ENCODE results near the gene CASP7. TPM values are rescaled to one million over a fixed set of nuclear protein-coding genes. Genes with fewer than 3 reads are reported as not detected.

CASP7 gene
- polyA plus RNA-seq, 1 donor from 2014 or later = 0.77 TPM

DNA sequence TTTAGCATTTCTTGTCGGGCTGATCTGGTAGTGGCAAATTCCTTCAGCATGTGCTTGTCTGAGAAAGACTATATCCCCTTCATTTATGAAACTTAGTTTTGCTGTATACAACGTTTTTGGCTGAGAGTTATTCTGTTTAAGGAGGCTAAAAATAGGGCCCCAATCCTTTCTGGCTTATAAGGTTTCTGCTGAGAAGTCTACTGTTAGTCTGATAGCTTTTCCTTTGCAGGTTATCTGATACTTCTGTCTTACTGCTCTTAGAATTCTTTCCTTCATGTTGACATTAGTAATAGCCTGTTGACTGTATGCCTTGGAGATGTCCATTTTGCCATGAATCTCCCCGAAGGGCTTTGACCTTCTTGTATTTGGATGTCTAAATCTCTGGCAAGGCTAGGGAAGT is 9.9 kb downstream of the CASP7 start:
- TF ChIP-seq EP300 (conservative IDR thresholded peaks at IDR 0.05; ENCODE audit: poor library complexity, severe bottlenecking) = no peak
- no peak for TF ChIP-seq TAF1 (IDR thresholded peaks at IDR 0.05; ENCODE audit: low read depth)
- no peak for TF ChIP-seq SMC3 (conservative IDR thresholded peaks at IDR 0.05; ENCODE audit: poor library complexity)
- no peak for TF ChIP-seq CTCF (IDR thresholded peaks at IDR 0.05; ENCODE audit: poor library complexity, severe bottlenecking)
- TF ChIP-seq RAD21 (conservative IDR thresholded peaks at IDR 0.05) = no peak
- no peak for TF ChIP-seq EZH2 (IDR thresholded peaks at IDR 0.05; ENCODE audit: borderline replicate concordance, insufficient read depth, low read length, poor library complexity, severe bottlenecking)
- TF ChIP-seq POLR2AphosphoS5 (IDR thresholded peaks at IDR 0.05) = no peak
- H3K4me3 ChIP-seq (ENCODE audit: low read length) = no peak overlapping the region
- H3K4me2 ChIP-seq (ENCODE audit: low read length) = no peak overlapping the region
- peaks cover 6% of the 10 kb centered on the region for H3K9me3 ChIP-seq (ENCODE audit: low read length)
- H3K27me3 ChIP-seq (ENCODE audit: insufficient read depth, low read depth, low read length) = no peaks in the 10 kb centered on the region
- no peaks in the 10 kb centered on the region for H3F3A ChIP-seq (ENCODE audit: insufficient read depth, low read length, poor library complexity, severe bottlenecking)
- no peaks in the 10 kb centered on the region for H3K79me2 ChIP-seq (replicated peaks; ENCODE audit: insufficient read depth, low read length)
- H3K36me3 ChIP-seq (ENCODE audit: insufficient read depth, low read length) = no peaks in the 10 kb centered on the region
- no peak overlapping the region for H3K9ac ChIP-seq (ENCODE audit: low read length)
- H2AFZ ChIP-seq (ENCODE audit: low read depth, low read length) = no peak overlapping the region
- no peaks in the 10 kb centered on the region for H4K20me1 ChIP-seq (ENCODE audit: insufficient read depth)
- H3K27ac ChIP-seq (ENCODE audit: low read length) = no peak overlapping the region
- no peaks in the 10 kb centered on the region for H3K9me2 ChIP-seq (ENCODE audit: insufficient read depth, low read length)

DNA sequence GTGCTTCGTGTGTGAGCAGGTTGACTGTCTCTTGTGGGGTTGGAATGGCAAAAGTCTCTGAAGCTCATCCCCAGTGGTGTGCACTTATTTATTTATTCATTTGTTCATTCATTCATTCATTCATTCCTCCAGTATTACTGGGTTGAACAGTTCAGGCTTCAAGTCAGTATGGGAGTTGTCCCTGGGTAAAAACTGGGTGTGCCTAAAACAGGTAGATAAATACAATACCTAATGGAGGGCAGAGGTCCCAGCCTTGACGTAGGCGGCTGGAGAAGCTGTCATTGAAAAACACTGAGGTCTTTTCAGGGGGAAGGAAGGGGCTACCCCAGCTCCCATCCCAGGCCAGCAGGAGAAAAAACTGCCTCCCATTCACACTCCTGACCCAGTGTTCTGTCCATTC is 11.0 kb downstream of the CASP7 start:
- no peak for TF ChIP-seq RAD21 (conservative IDR thresholded peaks at IDR 0.05)
- TF ChIP-seq MXI1 (conservative IDR thresholded peaks at IDR 0.05; ENCODE audit: poor library complexity, severe bottlenecking) = no peak
- no peak for TF ChIP-seq SMC3 (conservative IDR thresholded peaks at IDR 0.05; ENCODE audit: poor library complexity)
- TF ChIP-seq CTCF (IDR thresholded peaks at IDR 0.05; ENCODE audit: poor library complexity, severe bottlenecking) = no peak
- no peak for TF ChIP-seq REST (IDR thresholded peaks at IDR 0.05; ENCODE audit: borderline replicate concordance)
- no peak for TF ChIP-seq EZH2 (IDR thresholded peaks at IDR 0.05; ENCODE audit: borderline replicate concordance, insufficient read depth, low read length, poor library complexity, severe bottlenecking)
- TF ChIP-seq EP300 (conservative IDR thresholded peaks at IDR 0.05; ENCODE audit: poor library complexity, severe bottlenecking) = no peak
- TF ChIP-seq POLR2AphosphoS5 (IDR thresholded peaks at IDR 0.05) = no peak
- TF ChIP-seq TAF1 (IDR thresholded peaks at IDR 0.05; ENCODE audit: low read depth) = no peak
- Histone ChIP-seq H3K4me2 (ENCODE audit: low read length) (no peak overlapping the region), H3K9me3 (ENCODE audit: low read length) (peaks cover 6% of the 10 kb centered on the region), H3K79me2 (replicated peaks; ENCODE audit: insufficient read depth, low read length) (no peaks in the 10 kb centered on the region), H2AFZ (ENCODE audit: low read depth, low read length) (no peak overlapping the region), H3K9me2 (ENCODE audit: insufficient read depth, low read length) (no peaks in the 10 kb centered on the region), H3K27me3 (ENCODE audit: insufficient read depth, low read depth, low read length) (no peaks in the 10 kb centered on the region), H3K4me3 (ENCODE audit: low read length) (no peak overlapping the region), H3F3A (ENCODE audit: insufficient read depth, low read length, poor library complexity, severe bottlenecking) (no peaks in the 10 kb centered on the region), H3K9ac (ENCODE audit: low read length) (no peak overlapping the region), H3K36me3 (ENCODE audit: insufficient read depth, low read length) (no peaks in the 10 kb centered on the region), H4K20me1 (ENCODE audit: insufficient read depth) (no peaks in the 10 kb centered on the region), H3K27ac (ENCODE audit: low read length) (no peak overlapping the region)
